Measurements from ENCODE around the gene DIO1. TPM values are rescaled to one million over a fixed set of nuclear protein-coding genes. Genes with fewer than 3 reads are reported as not detected.

DIO1 gene
- polyA plus RNA-seq, 1 of the 3 experiments (the other 2 are of a cell fraction) = not detected

- H3F3A ChIP-seq (replicated peaks; ENCODE audit: insufficient read depth) = no peaks in the 10 kb centered on the region
- no peak overlapping the region for H2AFZ ChIP-seq (ENCODE audit: low read depth)
- H3K9ac ChIP-seq = no peak overlapping the region
- H3K27ac ChIP-seq (ENCODE audit: low read depth in 2 of 2, low read length in 1 of 2) = no peak overlapping the region
- H3K36me3 ChIP-seq (replicated peaks in 1 of 2; ENCODE audit: control insufficient read depth in 1 of 2, insufficient read depth in 2 of 2, low read length in 1 of 2) = no peaks in the 10 kb centered on the region
- no peaks in the 10 kb centered on the region for H3K27me3 ChIP-seq (ENCODE audit: insufficient read depth)
- ChIA-PET POLR2A (no interaction called here), CTCF (interaction anchor here (1.7 kb wide), 1 partner anchor 28 kb away, joined by 4 read pairs; no protein-coding TSS in a partner anchor)
- no peak for TF ChIP-seq PBX3 (IDR thresholded peaks at IDR 0.05)
- TF ChIP-seq NRF1 (IDR thresholded peaks at IDR 0.05; ENCODE audit: low read depth, low read length) = no peak
- no peak for TF ChIP-seq RFX5 (IDR thresholded peaks at IDR 0.05; ENCODE audit: low read length)
- no peak for TF ChIP-seq ELF1 (IDR thresholded peaks at IDR 0.05)
- TF ChIP-seq USF2 (IDR thresholded peaks at IDR 0.05; ENCODE audit: borderline replicate concordance, low read depth, low read length) = no peak
- no peak for TF ChIP-seq SMC3 (IDR thresholded peaks at IDR 0.05; ENCODE audit: low read depth, low read length)
- TF ChIP-seq IRF3 (IDR thresholded peaks at IDR 0.05; ENCODE audit: low read depth, low read length) = no peak
- TF ChIP-seq CTCF (IDR thresholded peaks at IDR 0.05) = no peak
- no peak for TF ChIP-seq GATA2 (CRISPR knock-in tag; IDR thresholded peaks at IDR 0.05)
- TF ChIP-seq RXRA (IDR thresholded peaks at IDR 0.05; ENCODE audit: borderline replicate concordance, low read depth) = no peak
- TF ChIP-seq RCOR1 (IDR thresholded peaks at IDR 0.05; ENCODE audit: low read length) = no peak
- no peak for TF ChIP-seq USF1 (IDR thresholded peaks at IDR 0.05; ENCODE audit: borderline replicate concordance, low read depth)
- TF ChIP-seq POLR2AphosphoS5 (IDR thresholded peaks at IDR 0.05; ENCODE audit: low read depth, low read length) = no peak
- no peak for TF ChIP-seq JUND (IDR thresholded peaks at IDR 0.05)
- no peak for TF ChIP-seq NFIC (IDR thresholded peaks at IDR 0.05; ENCODE audit: borderline replicate concordance)
- no peak for TF ChIP-seq GABPA (IDR thresholded peaks at IDR 0.05; ENCODE audit: low read depth)
- no peak for TF ChIP-seq TAF1 (IDR thresholded peaks at IDR 0.05; ENCODE audit: borderline replicate concordance, low read depth, low read length)
- TF ChIP-seq FOSL2 (IDR thresholded peaks at IDR 0.05; ENCODE audit: borderline replicate concordance, low read depth) = no peak
- TF ChIP-seq MXI1 (IDR thresholded peaks at IDR 0.05; ENCODE audit: low read depth, low read length) = no peak
- TF ChIP-seq MAX (IDR thresholded peaks at IDR 0.05; ENCODE audit: low read depth) = no peak
- H3K4me1 ChIP-seq (ENCODE audit: control insufficient read depth in 1 of 2, insufficient read depth in 2 of 2, low read depth in 1 of 2, low read length in 1 of 2) = no peaks in the 10 kb centered on the region; a peak in 1 of 4 replicates
- no peak for DNase-seq
- H3K4me3 ChIP-seq (ENCODE audit: low read depth in 2 of 2, low read length in 1 of 2) = no peak overlapping the region
- 96% methylated on average over 4 of the region's 4 CpGs for WGBS (ENCODE audit: low lambda C conversion rate)
- no peak overlapping the region for H3K4me2 ChIP-seq
- no peaks in the 10 kb centered on the region for H3K9me2 ChIP-seq
- H4K20me1 ChIP-seq (ENCODE audit: insufficient read depth) = no peaks in the 10 kb centered on the region
- no peaks in the 10 kb centered on the region for H3K79me2 ChIP-seq (ENCODE audit: insufficient read depth)
- no peaks in the 10 kb centered on the region for H3K9me3 ChIP-seq
Measured at GRCh38 chr1:53906121-53906520, 12.1 kb downstream of the DIO1 start.

Measured in SK-N-SH (cell line).